HG03442 (cell line): ENCODE data around the gene STAT1.

Source experiments
- ATAC-seq: cut with Tn5 transposase; IDR thresholded peaks from one replicate; pipeline ENCODE4 v1.9.1; 2021; ENCODE audit warnings: mild to moderate bottlenecking, moderate library complexity; ENCODE audit not compliant: unreplicated experiment

Gene STAT1

GRCh38 chr2:191013932-191014652 is at the start of gene STAT1:
TSS of gene STAT1 (minus strand) at chr2:191014171. CDS start at chr2:191010003, 4,168 bp downstream.
- peak; percentile 79 for ATAC-seq

DNA sequence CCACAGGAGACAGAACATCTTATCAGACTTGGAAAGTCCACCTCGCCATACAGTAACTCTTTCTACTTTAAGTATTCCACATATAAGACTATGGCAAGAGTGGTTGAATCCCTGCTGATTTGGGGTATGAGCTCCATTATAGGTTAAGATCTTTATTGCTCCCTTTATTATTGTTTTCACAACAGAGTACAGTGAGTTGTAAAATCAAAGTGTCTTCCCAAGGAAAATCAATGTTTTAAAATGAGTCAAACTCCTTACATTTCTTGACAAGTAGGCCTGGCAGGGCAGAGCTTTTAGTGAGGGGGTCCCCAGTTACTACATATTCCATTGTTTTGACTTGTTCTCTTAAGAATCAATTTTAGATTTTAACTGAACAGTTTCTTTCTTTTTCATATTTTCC is 49.6 kb upstream of the STAT1 start:
- ATAC-seq = no peak

GRCh38 chr2:191061381-191061980 is 47.5 kb upstream of the STAT1 start:
- no peak for ATAC-seq

- ATAC-seq = no peak
Measured at GRCh38 chr2:191059308-191059707, 45.3 kb upstream of the STAT1 start.

- ATAC-seq = peak; percentile 64
Measured at GRCh38 chr2:191056228-191056627, 42.3 kb upstream of the STAT1 start.

DNA sequence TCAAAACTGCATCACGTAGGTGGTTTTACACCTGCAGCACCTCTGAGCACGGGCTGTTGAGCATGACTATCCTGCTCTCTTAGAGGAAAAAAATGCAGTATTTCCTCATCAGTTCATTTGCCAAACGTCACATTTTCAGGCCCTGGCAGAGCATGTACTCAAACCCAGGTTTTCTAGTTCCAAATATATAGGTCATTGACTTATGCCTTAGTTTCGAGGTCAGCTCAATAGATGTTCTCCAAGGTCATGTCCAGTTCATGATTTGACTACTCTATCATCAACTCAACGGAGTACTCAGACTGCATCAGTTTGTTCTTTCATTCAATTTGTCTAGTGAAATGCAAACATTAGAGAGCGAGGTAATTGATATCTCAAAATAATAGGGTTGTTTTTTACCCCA is 39.3 kb upstream of the STAT1 start:
- ATAC-seq = no peak

DNA sequence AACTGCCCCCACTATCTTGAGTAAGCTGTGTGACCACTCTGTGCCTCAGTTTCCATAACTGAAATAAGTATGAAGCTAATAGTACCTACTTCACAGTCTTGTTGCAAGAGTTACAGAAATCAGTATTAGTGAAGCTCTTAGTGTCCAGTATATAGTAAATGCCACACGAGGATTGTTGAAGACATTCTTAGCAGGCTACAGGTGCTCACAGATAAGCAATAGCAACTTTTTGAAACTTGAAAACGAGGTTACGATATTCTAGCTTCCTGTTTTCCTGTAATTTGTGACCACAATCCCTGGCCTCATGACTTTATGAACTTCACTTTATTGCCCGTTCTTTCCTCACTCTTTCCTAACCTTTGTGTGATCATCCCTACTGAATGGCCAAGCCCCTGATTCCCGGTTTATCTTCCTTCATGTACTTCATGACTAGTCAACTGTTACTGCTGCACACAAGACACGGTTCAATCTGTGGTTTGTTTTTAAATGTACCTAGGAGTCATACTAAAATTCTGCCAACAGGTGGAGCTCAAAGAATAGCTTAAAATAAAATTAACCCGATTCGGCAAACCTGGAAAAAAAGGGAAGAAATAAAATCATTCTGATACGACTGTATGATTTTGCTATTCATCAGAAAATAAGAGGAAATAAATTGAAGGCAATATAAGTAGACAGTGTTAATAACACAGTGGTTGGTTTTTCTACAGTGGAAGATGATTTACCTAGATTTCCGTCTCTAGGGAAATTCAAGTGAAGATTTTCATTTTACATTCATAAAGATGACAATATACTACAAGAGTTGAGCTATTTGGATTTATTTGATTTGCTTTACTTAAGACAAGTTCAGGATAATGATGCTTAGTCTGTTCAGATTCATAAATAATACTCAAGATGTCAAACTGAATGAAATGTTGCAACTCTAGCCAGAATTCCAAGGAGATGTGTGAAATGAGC is 38.1 kb upstream of the STAT1 start:
- peak; percentile 61 for ATAC-seq

DNA sequence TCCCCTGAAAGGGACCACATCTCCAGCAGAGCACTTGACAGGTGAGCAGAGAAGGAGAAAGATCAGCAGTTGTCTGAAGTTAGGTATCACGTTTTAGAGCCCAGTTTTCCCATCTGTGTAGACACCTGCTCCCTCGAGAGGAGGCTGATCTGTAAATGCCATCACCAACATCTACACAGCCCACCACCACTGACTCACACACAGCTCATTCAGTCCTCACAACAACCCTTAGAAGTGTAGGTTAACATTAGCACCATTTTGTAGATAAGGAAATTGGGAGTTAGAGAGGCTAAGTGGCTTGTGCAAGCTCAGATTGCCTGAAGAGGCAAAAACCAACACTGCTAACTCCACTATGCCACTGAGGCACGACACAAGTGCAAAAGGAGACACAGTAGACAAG is 37.2 kb upstream of the STAT1 start:
- no peak for ATAC-seq

DNA sequence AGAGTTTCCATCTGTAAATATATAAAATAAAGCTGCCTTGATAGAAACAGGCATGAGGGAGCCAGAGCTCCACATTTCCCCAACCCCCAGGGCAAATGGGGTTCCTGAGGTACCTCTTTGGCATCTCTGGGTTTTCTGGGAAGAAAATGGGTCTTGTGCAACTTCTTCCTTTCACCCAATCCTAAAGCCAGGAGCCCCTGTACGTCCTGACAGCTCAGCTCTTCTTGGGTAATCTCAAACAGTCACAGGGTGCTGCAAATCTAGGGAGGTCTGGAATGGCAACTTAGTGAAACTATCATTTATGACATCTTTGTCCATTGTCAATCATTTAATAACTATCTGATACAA is 36.6 kb upstream of the STAT1 start:
- no peak for ATAC-seq

DNA sequence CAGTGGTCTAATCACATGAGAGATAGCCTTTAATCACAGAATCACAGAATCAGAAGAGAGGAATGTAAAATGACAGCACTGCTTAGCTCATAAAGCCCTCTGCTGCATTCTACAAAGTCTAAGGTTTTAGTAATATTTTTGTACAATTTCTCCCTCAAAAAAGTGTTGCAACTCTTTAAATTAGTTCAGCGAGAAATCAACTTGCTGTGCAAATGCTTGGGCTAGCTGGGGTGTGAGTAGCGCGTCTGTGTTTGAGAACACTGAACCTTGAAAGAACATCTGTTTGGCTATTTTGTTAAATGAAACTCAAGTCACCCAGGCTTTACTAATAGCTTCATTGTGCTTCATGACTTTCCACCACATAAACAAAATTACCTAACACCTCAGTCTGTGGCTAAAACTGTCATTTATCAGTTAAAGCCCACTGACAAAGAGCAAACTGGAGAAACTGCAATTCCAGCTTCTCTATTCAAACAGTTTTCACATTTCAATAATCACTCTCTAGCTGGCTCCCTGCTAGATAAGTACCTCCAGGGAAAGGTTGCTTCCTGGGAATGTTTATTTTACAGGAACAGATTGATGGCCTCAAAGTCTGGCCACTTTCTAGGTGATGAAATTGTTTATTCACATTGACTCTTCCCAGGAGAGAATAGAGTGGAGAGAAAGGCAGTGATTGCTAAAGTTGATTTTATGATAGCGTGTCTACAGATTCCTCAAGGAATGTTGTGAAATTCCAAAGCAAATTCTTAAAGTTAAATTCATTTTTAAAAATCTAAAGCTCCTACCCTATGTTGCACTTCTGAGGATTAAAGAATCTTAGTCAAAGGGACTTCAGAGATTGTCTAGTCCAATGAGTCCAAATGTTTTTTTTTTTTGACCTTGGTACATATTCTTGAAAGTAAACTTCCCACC is 36.0 kb upstream of the STAT1 start:
- ATAC-seq = peak; percentile 74

DNA sequence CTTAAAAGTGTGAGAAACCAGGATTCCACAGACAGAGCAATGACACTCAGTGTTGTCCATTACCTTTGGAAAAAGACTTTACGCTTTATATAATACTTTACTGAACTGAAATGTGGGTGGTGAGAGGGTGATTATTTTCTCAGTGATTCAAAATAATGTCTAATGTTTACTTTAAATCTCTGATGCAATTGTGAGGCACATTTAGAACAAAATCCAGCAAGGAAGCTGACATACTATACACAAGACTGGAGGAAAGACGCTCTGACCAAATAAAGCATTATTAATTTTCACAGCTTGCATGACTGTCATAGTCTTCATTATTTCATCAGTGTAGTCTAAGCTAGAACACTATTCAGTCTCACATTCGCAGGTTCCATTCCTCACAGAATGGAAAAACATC is 34.1 kb upstream of the STAT1 start:
- ATAC-seq = no peak

GRCh38 chr2:191045141-191045540 is 31.2 kb upstream of the STAT1 start:
- no peak for ATAC-seq

- ATAC-seq = no peak
Measured at GRCh38 chr2:191043438-191043837, 29.5 kb upstream of the STAT1 start.

- no peak for ATAC-seq
Measured at GRCh38 chr2:191041418-191042161, 27.6 kb upstream of the STAT1 start.

GRCh38 chr2:191039616-191040015 is 25.6 kb upstream of the STAT1 start:
- no peak for ATAC-seq

- no peak for ATAC-seq
Measured at GRCh38 chr2:191038741-191039140, 24.8 kb upstream of the STAT1 start.

DNA sequence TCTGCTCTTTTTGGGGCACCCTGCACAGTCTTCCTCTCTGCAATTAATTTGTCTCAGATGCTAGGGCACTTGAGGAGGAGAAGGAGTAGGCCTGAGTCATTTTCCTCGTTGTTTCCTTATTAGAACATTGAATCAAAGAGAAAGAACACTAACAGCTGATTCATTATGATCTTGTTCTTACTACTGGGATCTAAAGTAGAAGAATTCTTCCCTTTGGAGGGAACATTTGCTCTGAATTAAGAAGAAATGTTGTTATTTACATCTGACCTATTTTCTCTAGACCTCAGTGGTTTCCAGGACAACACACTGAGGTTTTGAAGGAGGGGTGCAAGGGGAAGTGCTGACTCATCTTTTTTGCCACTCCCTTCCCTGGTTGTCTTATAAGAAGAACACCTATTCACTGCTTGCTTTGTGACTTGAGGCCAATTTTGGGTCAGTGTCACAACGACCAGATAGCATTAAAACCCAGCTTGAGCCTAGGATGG is 24.3 kb upstream of the STAT1 start:
- peak; percentile 72 for ATAC-seq

DNA sequence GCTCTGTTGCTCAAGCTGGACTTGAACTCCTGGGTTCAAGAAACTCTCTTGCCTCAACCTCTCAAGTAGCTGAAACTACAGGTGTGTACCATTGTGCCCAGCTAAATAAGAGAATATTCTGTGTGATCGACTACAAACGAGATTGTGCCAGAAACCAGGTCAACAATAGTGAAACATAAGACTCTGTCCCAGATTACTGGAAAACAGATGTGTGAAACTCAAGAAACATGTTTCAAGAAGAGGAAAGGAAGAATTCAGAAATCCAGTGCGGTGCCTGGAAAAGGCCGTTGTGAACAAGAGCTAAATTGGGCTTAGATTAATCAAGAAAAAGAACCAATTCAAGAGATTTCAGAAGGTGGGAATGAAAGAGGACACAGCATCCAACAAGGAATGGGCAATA is 23.4 kb upstream of the STAT1 start:
- ATAC-seq = no peak

- no peak for ATAC-seq
Measured at GRCh38 chr2:191036363-191036762, 22.4 kb upstream of the STAT1 start.
